BJ (cell line): ENCODE data around the gene DACH1. TPM values are rescaled to one million over a fixed set of nuclear protein-coding genes. Genes with fewer than 3 reads are reported as not detected.

Experiments
- CTCF ChIA-PET: fragments of 350-600 bp; formaldehyde crosslinking; extraction: SDS; loops from one replicate; lab custom pipeline; 2021; ENCODE audit warnings: antibody characterized with exemption, inconsistent platforms; lab: Yijun Ruan, JAX
- POLR2A ChIA-PET: fragments of 300-600 bp; sonication (Branson Sonifier 250); formaldehyde crosslinking; extraction: SDS; loops from one replicate; lab custom pipeline; 2021; ENCODE audit warnings: antibody characterized with exemption; lab: Charles Lee
- DNase-seq: peaks from one replicate; pipeline ENCODE4 v3.0.0-alpha.2; 2011; ENCODE audit warnings: low read depth
- H3K27me3 ChIP-seq: 2 replicates; pipeline ENCODE4 v1.6.0; 2011; ENCODE audit warnings: low read length; ENCODE audit not compliant: control insufficient read depth, insufficient read depth
- H3K36me3 ChIP-seq: 2 replicates; pipeline ENCODE4 v1.5.1; 2011; ENCODE audit warnings: low read length; ENCODE audit not compliant: control insufficient read depth, insufficient read depth
- H3K4me3 ChIP-seq: 2 replicates; pipeline ENCODE4 v1.5.1; 2011; ENCODE audit warnings: low read depth, mild to moderate bottlenecking, control low read depth, low read length
- CTCF ChIP-seq: IDR thresholded peaks from 2 replicates; pipeline ENCODE4 v1.5.1; 2011; ENCODE audit warnings: low read depth, mild to moderate bottlenecking, control low read depth, inconsistent platforms, low read length, moderate library complexity; ENCODE audit not compliant: insufficient read depth
- polyA plus RNA-seq: library from polyadenylated mRNA; depleted of rRNA; stranded (reverse); fragments of >200 nt; gene quantifications from 2 replicates; pipeline ENCODE4 v1.2.3, GENCODE V29; 2011

The DACH1 gene
- polyA plus RNA-seq, 1 experiment, result 0.01 TPM

GRCh38 chr13:71695662-71696061 lies 171.3 kb downstream of the DACH1 start:
- ChIA-PET CTCF (no interaction called here), POLR2A (no interaction called here)
- no peak for DNase-seq
- H3K4me3 ChIP-seq, result no peak overlapping the region
- H3K36me3 ChIP-seq, result no peaks in the 10 kb centered on the region
- H3K27me3 ChIP-seq, result no peaks in the 10 kb centered on the region
- TF ChIP-seq CTCF, result no peak

- Histone ChIP-seq H3K27me3 (no peaks in the 10 kb centered on the region), H3K4me3 (no peak overlapping the region), H3K36me3 (no peaks in the 10 kb centered on the region)
- no peak for DNase-seq
- CTCF ChIA-PET, result no interaction called here
- POLR2A ChIA-PET, result no interaction called here
- no peak for TF ChIP-seq CTCF
Measured at GRCh38 chr13:71685072-71685471, 181.9 kb downstream of the DACH1 start.

- CTCF ChIA-PET, result no interaction called here
- H3K36me3 ChIP-seq, result no peaks in the 10 kb centered on the region
- DNase-seq, result no peak
- POLR2A ChIA-PET, result no interaction called here
- no peaks in the 10 kb centered on the region for H3K27me3 ChIP-seq
- no peak for TF ChIP-seq CTCF
- H3K4me3 ChIP-seq, result no peak overlapping the region
Measured at GRCh38 chr13:71681901-71682613, 184.9 kb downstream of the DACH1 start.

- ChIA-PET CTCF (no interaction called here), POLR2A (no interaction called here)
- no peak for TF ChIP-seq CTCF
- H3K4me3 ChIP-seq, result no peak overlapping the region
- no peaks in the 10 kb centered on the region for H3K27me3 ChIP-seq
- no peaks in the 10 kb centered on the region for H3K36me3 ChIP-seq
- DNase-seq, result no peak
Measured at GRCh38 chr13:71677124-71677523, 189.9 kb downstream of the DACH1 start.

- CTCF ChIA-PET, result no interaction called here
- TF ChIP-seq CTCF, result no peak
Measured at GRCh38 chr13:71672512-71672911, 194.5 kb downstream of the DACH1 start.

More at GRCh38 chr13:71672512-71672911, 194.5 kb downstream of the DACH1 start:
- POLR2A ChIA-PET, result no interaction called here
- Histone ChIP-seq H3K4me3 (no peak overlapping the region), H3K36me3 (no peaks in the 10 kb centered on the region), H3K27me3 (no peaks in the 10 kb centered on the region)
- no peak for DNase-seq
